Activated effector memory CD4-positive, alpha-beta T cell treated with anti-CD3 and anti-CD28 coated beads, Interleukin-2, amount 50 U/mL, for 16 hours (primary cell): Measurements from ENCODE around the gene PGAM4.
"Not testable (repeated sequence)": the region's sequence is repeated elsewhere in the genome, so short reads cannot be mapped to it uniquely, and the experiment has no call there.

Experiments used
- DNase-seq: peaks from one replicate; pipeline ENCODE4 v3.0.0-alpha.2; 2020

Gene PGAM4

GRCh38 chrX:77969538-77969937 lies at the start of gene PGAM4:
PGAM4 (minus strand) TSS chrX:77969638; CDS start chrX:77969638, 0 bp downstream.
- no peak for DNase-seq

GRCh38 chrX:78011846-78012245 lies 42.4 kb upstream of the PGAM4 start:
- no peak for DNase-seq

DNA sequence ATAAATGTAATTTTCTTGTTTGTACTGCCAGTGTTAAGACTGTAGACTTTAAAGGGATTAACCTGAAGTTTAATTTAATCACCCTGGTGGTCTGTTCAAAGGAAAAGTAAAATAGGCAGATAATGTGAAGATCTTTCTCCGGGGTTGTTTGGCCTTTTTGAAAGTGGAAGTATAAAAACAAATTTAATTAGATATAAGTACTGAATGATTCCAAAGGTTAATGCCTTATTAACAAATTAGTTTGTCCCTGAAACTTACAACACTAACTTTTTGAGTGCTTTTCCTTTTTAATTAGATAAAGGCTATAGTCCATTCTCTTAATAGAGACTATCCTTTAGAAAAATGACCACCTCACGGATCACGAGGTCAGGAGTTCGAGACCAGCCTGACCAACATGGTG lies 10.4 kb upstream of the PGAM4 start:
- no peak for DNase-seq

DNA sequence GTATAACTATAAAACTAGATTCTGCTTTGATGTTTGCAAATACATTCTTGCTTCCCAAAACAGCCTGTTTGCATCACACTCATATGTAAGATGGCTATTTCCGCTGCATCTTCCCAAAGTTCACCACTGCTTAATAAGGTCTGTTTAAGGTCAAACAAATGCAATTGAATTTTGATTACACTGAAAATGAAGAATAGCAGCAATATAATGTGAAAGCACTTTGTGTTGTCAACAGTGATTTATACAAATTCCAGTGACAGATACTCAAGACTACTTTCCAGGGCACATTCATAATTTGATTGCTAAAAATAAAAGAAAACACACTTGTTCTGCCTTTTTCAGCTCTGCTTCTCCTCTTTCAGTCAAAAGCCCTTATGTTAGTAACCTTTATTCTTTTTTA lies 8.1 kb upstream of the PGAM4 start:
- DNase-seq: no peak

DNA sequence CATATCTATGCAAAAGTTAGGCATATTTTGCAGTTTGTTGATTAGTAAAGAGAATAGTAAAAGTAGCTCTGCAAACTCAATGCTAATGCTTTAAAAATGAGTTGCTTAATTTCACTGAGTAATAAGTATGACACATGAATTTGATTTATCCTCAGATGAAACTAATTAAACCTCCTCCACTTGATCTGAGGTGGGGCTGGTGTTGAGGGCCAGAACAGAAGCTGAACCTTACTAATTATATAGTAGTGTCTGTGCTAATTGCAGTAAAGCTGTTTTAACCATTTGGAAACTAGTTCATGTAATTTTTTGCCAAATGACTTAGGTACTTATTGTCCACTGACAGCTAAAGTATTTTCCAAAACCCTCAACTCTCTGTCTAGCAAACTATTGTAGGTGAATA lies 7.7 kb upstream of the PGAM4 start:
- no peak for DNase-seq

GRCh38 chrX:77975755-77976154 lies 6.3 kb upstream of the PGAM4 start:
- DNase-seq: no peak

DNA sequence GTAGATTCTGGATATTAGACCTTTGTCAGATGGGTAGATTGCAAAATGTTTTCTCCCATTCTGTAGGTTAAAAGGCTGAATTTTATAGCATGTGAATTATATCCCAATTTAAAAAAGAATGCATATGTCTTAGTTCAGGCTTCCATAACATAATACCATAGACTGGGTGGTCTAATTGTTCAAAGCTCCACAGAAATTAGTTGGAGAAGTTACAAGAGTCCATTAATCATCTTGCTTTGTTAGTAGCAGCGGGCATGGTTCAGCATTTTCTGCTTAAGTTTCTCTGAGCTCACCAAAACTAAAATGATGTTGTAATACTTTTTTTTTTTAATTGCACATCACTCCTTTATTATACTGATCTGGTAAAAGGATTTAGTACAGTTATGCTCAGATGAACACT lies 1.8 kb downstream of the PGAM4 start:
- no peak for DNase-seq

DNA sequence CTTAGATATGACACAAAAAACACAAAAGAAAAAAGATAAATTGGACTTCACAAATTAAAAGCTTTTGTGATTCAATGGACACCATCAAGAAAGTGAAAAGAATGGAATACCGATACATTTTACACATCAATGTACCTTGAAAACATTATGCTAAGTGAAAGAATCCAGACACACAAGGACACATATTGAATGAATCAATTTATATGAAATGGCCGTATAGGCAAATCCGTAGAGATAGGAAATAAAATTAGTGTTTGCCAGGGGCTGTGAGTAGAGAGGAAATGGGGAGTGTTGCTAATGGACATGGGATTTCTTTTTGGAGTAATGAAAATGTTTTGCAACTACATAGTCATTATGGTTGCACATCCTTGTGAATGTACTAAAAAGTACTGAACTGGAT lies 3.1 kb downstream of the PGAM4 start:
- no peak for DNase-seq

GRCh38 chrX:77962068-77962902 lies 7.2 kb downstream of the PGAM4 start:
- DNase-seq: no peak

- DNase-seq: no peak
These were observed 8.4 kb downstream of the PGAM4 start for GRCh38 chrX:77961063-77961462.

DNA sequence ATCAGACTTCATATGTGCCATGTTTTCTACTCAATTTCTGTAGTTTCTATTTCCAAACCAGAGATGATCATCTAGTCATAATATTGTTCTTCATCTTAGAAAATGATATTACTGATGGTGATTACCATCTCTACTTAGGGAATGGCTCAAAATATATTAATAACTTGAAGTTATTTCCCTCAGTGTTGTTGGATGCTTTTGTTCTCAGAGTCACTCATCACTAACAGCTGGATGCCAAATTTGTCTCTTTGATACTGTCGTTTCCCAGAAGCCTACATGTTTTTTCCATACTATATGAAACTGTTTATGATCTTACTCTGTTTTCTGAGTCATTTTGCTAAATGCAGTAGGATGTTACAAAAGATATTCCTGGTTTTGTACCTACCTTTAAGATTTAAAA lies 8.9 kb downstream of the PGAM4 start:
- DNase-seq: no peak

GRCh38 chrX:77953708-77954107 lies 15.7 kb downstream of the PGAM4 start:
- no peak for DNase-seq

DNA sequence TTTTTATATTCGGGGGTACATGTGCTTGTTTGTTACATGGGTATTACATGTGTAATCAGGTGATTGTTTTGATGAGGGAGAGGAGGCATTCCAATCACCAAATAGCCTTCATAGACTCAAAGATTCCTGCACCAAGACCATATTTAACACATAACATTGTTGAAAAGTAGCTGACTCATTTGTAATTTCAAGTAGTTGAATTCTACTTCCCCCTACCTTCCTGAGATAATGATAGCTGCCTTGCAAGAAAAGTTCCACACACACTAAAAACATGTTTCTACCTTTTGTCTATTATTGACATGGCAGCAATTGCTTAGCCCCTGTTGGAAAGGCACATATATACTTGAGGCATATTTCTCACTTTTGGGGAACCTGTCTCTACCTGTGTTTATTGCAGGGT lies 16.1 kb downstream of the PGAM4 start:
- DNase-seq: no peak

- DNase-seq: no peak
These were observed 17.3 kb downstream of the PGAM4 start for GRCh38 chrX:77952173-77952572.

- DNase-seq: no peak
These were observed 19.6 kb downstream of the PGAM4 start for GRCh38 chrX:77949840-77950239.

- no peak for DNase-seq
These were observed 22.9 kb downstream of the PGAM4 start for GRCh38 chrX:77946571-77946970.

GRCh38 chrX:77945910-77946545 lies 23.4 kb downstream of the PGAM4 start:
- no peak for DNase-seq

GRCh38 chrX:77945031-77945430 lies 24.4 kb downstream of the PGAM4 start:
- not testable (repeated sequence) for DNase-seq

- DNase-seq: no peak
These were observed 31.3 kb downstream of the PGAM4 start for GRCh38 chrX:77938083-77938680.

DNA sequence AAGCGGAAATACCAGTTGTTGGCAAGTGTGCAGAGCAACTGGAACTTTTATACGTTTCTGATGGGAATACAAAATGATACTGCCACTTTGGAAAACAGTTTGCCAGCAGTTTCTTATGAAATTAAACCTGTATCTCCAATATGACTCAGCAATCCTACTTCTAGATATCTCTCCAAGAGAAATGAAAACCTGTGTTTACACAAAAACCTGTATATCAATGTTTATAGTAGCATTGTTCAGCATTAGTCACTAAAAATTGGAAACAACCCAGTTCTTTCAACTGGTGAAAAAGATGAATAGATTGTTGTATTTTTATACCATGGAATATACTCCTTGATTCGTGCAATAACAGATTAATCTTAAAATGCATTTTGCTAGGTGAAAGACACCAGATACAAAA lies 32.1 kb downstream of the PGAM4 start:
- no peak for DNase-seq

DNA sequence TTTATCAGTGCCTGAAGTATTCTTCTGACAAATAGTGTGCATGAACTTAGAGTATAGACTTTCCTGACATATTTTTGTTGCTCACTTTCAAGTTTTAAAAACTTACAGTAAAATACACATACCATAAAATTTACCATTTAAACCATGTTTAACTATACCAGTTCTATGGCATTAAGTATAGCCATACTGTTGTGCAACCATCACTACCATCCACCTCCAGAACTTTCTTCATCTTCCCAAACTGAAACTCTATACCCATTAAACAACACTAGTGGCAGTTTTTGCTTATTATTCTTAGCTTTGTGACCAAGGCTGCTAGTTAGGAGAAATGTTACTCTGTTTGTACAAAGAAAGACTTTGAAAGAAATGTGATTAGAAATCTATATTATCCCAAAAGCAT lies 33.1 kb downstream of the PGAM4 start:
- DNase-seq: no peak

GRCh38 chrX:77935886-77936285 lies 33.6 kb downstream of the PGAM4 start:
- no peak for DNase-seq

- DNase-seq: no peak
These were observed 38.9 kb downstream of the PGAM4 start for GRCh38 chrX:77930581-77930980.

GRCh38 chrX:77925764-77926163 lies 43.7 kb downstream of the PGAM4 start:
- no peak for DNase-seq
